HG02763 (cell line): ENCODE measurements around the gene SATB2.

ENCODE experiments used
- ATAC-seq: cut with Tn5 transposase; IDR thresholded peaks from one replicate; pipeline ENCODE4 v1.9.1; 2021; ENCODE audit warnings: mild to moderate bottlenecking, moderate library complexity; ENCODE audit not compliant: unreplicated experiment

Gene SATB2

GRCh38 chr2:199336546-199336945, 121.2 kb downstream of the SATB2 start:
- ATAC-seq = no peak

- no peak for ATAC-seq
Observed at GRCh38 chr2:199335502-199335901, 122.2 kb downstream of the SATB2 start.

- ATAC-seq = no peak
Observed at GRCh38 chr2:199329466-199329865, 128.3 kb downstream of the SATB2 start.

- ATAC-seq = no peak
Observed at GRCh38 chr2:199329031-199329430, 128.7 kb downstream of the SATB2 start.

- no peak for ATAC-seq
Observed at GRCh38 chr2:199325881-199326280, 131.9 kb downstream of the SATB2 start.

GRCh38 chr2:199322151-199322550, 135.6 kb downstream of the SATB2 start:
- ATAC-seq = no peak

- ATAC-seq = no peak
Observed at GRCh38 chr2:199317646-199318045, 140.1 kb downstream of the SATB2 start.

GRCh38 chr2:199316851-199317250, 140.9 kb downstream of the SATB2 start:
- ATAC-seq = no peak

- ATAC-seq = no peak
Observed at GRCh38 chr2:199315299-199316179, 142.2 kb downstream of the SATB2 start.

GRCh38 chr2:199312931-199313330, 144.8 kb downstream of the SATB2 start:
- ATAC-seq = no peak

- no peak for ATAC-seq
Observed at GRCh38 chr2:199310771-199311585, 146.8 kb downstream of the SATB2 start.

GRCh38 chr2:199309973-199310372, 147.8 kb downstream of the SATB2 start:
- no peak for ATAC-seq

GRCh38 chr2:199309411-199309810, 148.3 kb downstream of the SATB2 start:
- no peak for ATAC-seq

GRCh38 chr2:199308567-199308966, 149.2 kb downstream of the SATB2 start:
- ATAC-seq = no peak

- no peak for ATAC-seq
Observed at GRCh38 chr2:199307461-199307860, 150.3 kb downstream of the SATB2 start.

- ATAC-seq = no peak
Observed at GRCh38 chr2:199306116-199306515, 151.6 kb downstream of the SATB2 start.

GRCh38 chr2:199303728-199304177, 154.0 kb downstream of the SATB2 start:
- ATAC-seq = no peak

GRCh38 chr2:199302851-199303250, 154.9 kb downstream of the SATB2 start:
- no peak for ATAC-seq

GRCh38 chr2:199288424-199288823, 169.3 kb downstream of the SATB2 start:
- no peak for ATAC-seq

GRCh38 chr2:199282309-199282708, 175.4 kb downstream of the SATB2 start:
- no peak for ATAC-seq

GRCh38 chr2:199279146-199279545, 178.6 kb downstream of the SATB2 start:
- ATAC-seq = no peak

GRCh38 chr2:199278099-199278498, 179.6 kb downstream of the SATB2 start:
- no peak for ATAC-seq
